GM19397 (cell line): ENCODE data around the gene NLRP3.
"Not testable (repeated sequence)": the region's sequence is repeated elsewhere in the genome, so short reads cannot be mapped to it uniquely, and the experiment has no call there.

Experiments used
- ATAC-seq: cut with Tn5 transposase; IDR thresholded peaks from one replicate; pipeline ENCODE4 v1.9.1; 2021; ENCODE audit warnings: mild to moderate bottlenecking, moderate library complexity; ENCODE audit not compliant: unreplicated experiment

The NLRP3 gene

GRCh38 chr1:247468481-247469140 is 52.6 kb downstream of the NLRP3 start:
- ATAC-seq, result no peak

- ATAC-seq, result no peak
These were observed 53.2 kb downstream of the NLRP3 start for GRCh38 chr1:247469141-247469535.

- not testable (repeated sequence) for ATAC-seq
These were observed 55.0 kb downstream of the NLRP3 start for GRCh38 chr1:247470942-247471429.

GRCh38 chr1:247471445-247472016 is 55.6 kb downstream of the NLRP3 start:
- no peak for ATAC-seq

- no peak for ATAC-seq
These were observed 56.1 kb downstream of the NLRP3 start for GRCh38 chr1:247472035-247472434.

GRCh38 chr1:247474367-247474766 is 58.4 kb downstream of the NLRP3 start:
- no peak for ATAC-seq

DNA sequence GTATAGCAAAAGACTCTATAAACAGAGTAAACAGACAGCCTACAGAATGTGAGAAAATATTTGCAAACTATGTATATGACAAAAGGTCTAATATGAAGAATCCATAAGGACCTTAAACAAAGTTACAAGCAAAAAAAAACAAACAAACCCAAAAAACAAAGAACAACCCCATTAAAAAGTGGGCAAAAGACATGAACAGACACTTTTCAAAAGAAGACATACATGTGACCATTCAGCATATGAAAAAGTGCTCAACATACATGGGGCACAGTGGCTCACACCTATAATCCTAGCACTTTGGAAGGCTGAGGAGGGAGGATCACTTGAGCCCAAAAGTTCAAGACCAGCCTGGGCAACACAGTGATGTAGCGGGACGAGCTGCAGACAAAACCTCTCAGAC is 59.8 kb downstream of the NLRP3 start:
- no peak for ATAC-seq

- ATAC-seq, result not testable (repeated sequence)
These were observed 60.5 kb downstream of the NLRP3 start for GRCh38 chr1:247476328-247477058.

GRCh38 chr1:247482747-247483146 is 66.8 kb downstream of the NLRP3 start:
- ATAC-seq, result no peak

GRCh38 chr1:247487057-247487456 is 71.1 kb downstream of the NLRP3 start:
- no peak for ATAC-seq

GRCh38 chr1:247491328-247491727 is 75.4 kb downstream of the NLRP3 start:
- ATAC-seq, result no peak

- no peak for ATAC-seq
These were observed 77.1 kb downstream of the NLRP3 start for GRCh38 chr1:247493106-247493505.

- ATAC-seq, result no peak
These were observed 78.8 kb downstream of the NLRP3 start for GRCh38 chr1:247494767-247495166.

GRCh38 chr1:247496581-247497285 is 80.8 kb downstream of the NLRP3 start:
- ATAC-seq, result no peak
